ENCODE data around the gene SORT1. TPM values are rescaled to one million over a fixed set of nuclear protein-coding genes. Genes with fewer than 3 reads are reported as not detected.

Gene SORT1
- total and polyA plus RNA-seq, 2 of the 8 experiments (the other 6 are each of a cell fraction or from before 2014, with no cell fraction given), result 18.7 to 69.6 TPM

GRCh38 chr1:109427171-109427467, 29.4 kb upstream of the SORT1 start:
- Histone ChIP-seq H3K18ac (ENCODE audit: extremely low read depth, low read length) (no peak overlapping the region), H3K27me3 (replicated peaks in 1 of 4; ENCODE audit: control insufficient read depth in 3 of 4, extremely low read depth in 1 of 4, insufficient read depth in 3 of 4, low read length in 3 of 4) (no peaks in the 10 kb centered on the region), H2AK5ac (ENCODE audit: low read depth, low read length) (no peak overlapping the region), H3K14ac (ENCODE audit: insufficient read length) (no peak overlapping the region), H4K20me1 (replicated peaks in 1 of 2; ENCODE audit: control insufficient read depth in 1 of 2, insufficient read depth in 2 of 2, low read length in 2 of 2) (peaks cover 2 to 5% of the 10 kb centered on the region in 2 experiments), H2BK5ac (ENCODE audit: low read depth, low read length) (no peak overlapping the region), H3K4me1 (replicated peaks in 1 of 4; ENCODE audit: control insufficient read depth in 3 of 4, insufficient read depth in 4 of 4, low read length in 3 of 4) (no peaks in the 10 kb centered on the region; a peak in 1 of 7 replicates), H3K9me3 (ENCODE audit: insufficient read depth in 2 of 2, low read depth in 1 of 2, low read length in 1 of 2) (no peaks in the 10 kb centered on the region), H4K5ac (ENCODE audit: insufficient read length, low read depth, low read length) (peak overlapping the region; percentile 38), H3K56ac (replicated peaks; ENCODE audit: insufficient read length, low read depth, low read length) (peak overlapping the region; percentile 22), H3K27ac (ENCODE audit: low read depth, low read length) (no peak overlapping the region), H3K36me3 (ENCODE audit: control insufficient read depth in 2 of 4, insufficient read depth in 4 of 4, low read length in 3 of 4) (no peaks in the 10 kb centered on the region), H2BK12ac (ENCODE audit: low read depth, low read length) (no peak overlapping the region), H2BK15ac (ENCODE audit: low read length) (no peak overlapping the region), H3K4me2 (ENCODE audit: insufficient read depth in 1 of 2, low read depth in 2 of 2, low read length in 2 of 2) (peak overlapping the region; percentile 65 to 93), H3K4ac (replicated peaks; ENCODE audit: insufficient read length, low read depth, low read length) (no peak overlapping the region), H2AFZ (ENCODE audit: low read length) (no peak overlapping the region), H4K8ac (ENCODE audit: extremely low read depth, insufficient read depth, low read length) (no peak overlapping the region), H2BK20ac (ENCODE audit: low read length) (no peak overlapping the region), H3K4me3 (ENCODE audit: extremely low read depth in 1 of 4, insufficient read depth in 2 of 4, low read depth in 3 of 4, low read length in 4 of 4) (peak overlapping the region; percentile 80 to 99 (median 95)), H3K23ac (ENCODE audit: insufficient read length) (no peak overlapping the region), H3K9ac (replicated peaks in 1 of 4; ENCODE audit: extremely low read depth in 1 of 4, low read depth in 3 of 4, low read length in 3 of 4) (peak overlapping the region in 2 of 4 experiments; percentile 80 to 81; a peak in 3 of 7 replicates), H3K23me2 (ENCODE audit: low read depth, low read length) (no peaks in the 10 kb centered on the region; the same call in none of the 2 replicates), H4K91ac (replicated peaks; ENCODE audit: insufficient read length, low read length) (no peak overlapping the region), H3K79me1 (ENCODE audit: low read depth, low read length) (peaks cover 2% of the 10 kb centered on the region; the same call in 1 of the 2 replicates), H3K79me2 (ENCODE audit: control insufficient read depth in 1 of 2, insufficient read depth in 2 of 2, low read length in 2 of 2) (peaks cover 12 to 44% of the 10 kb centered on the region in 2 experiments), H2BK120ac (replicated peaks; ENCODE audit: low read depth, low read length) (no peak overlapping the region)
- no peak for DNase-seq (ENCODE audit: low read depth in 1 of 2, low spot score in 2 of 2)
- 15% methylated on average over 5 of the region's 7 CpGs; no CpG with 5 or more reads in 1 of the 2 experiments for WGBS, 2 experiments (ENCODE audit: extremely low coverage in 1 of 2, insufficient coverage in 1 of 2, insufficient read length in 1 of 2, insufficient replicate concordance in 2 of 2, low coverage in 1 of 2, low lambda C conversion rate in 2 of 2, missing lambda C conversion rate in 1 of 2)
- ChIA-PET POLR2A (ENCODE audit: partially characterized antibody) (interaction anchor here (0.6 to 2.5 kb wide), 9 partner anchors 19 to 103 kb away, joined by 3 to 12 read pairs (median 3); partner anchors contain the start of genes ATXN7L2 and SORT1), CTCF (ENCODE audit: partially characterized antibody) (interaction anchor here (1.1 to 4.8 kb wide), 6 partner anchors 9 to 106 kb away, joined by 3 to 34 read pairs (median 6); no protein-coding TSS in a partner anchor)
- no peak for FAIRE-seq
- TF ChIP-seq RNF2 (IDR thresholded peaks at IDR 0.05; ENCODE audit: borderline replicate concordance, low read depth, low read length, missing control alignments, poor library complexity, severe bottlenecking), result no peak
- no peak for TF ChIP-seq HDAC2 (IDR thresholded peaks at IDR 0.05; ENCODE audit: borderline replicate concordance in 1 of 2, low read depth in 2 of 2, low read length in 2 of 2)
- no peak for TF ChIP-seq POLR2A (IDR thresholded peaks at IDR 0.05; ENCODE audit: control extremely low read depth in 1 of 2, low read depth in 2 of 2, low read length in 2 of 2)
- TF ChIP-seq CEBPB (IDR thresholded peaks at IDR 0.05; ENCODE audit: low read depth, low read length), result no peak
- TF ChIP-seq KDM5A (IDR thresholded peaks at IDR 0.05; ENCODE audit: low read length), result no peak
- TF ChIP-seq KDM4A (IDR thresholded peaks at IDR 0.05; ENCODE audit: low read depth, low read length, severe bottlenecking), result no peak
- no peak for TF ChIP-seq CTBP2 (IDR thresholded peaks at IDR 0.05; ENCODE audit: borderline replicate concordance, insufficient read depth, insufficient read length, low read length)
- no peak for TF ChIP-seq CREB1 (IDR thresholded peaks at IDR 0.05)
- TF ChIP-seq E2F6 (IDR thresholded peaks at IDR 0.05), result no peak
- TF ChIP-seq CHD1 (IDR thresholded peaks at IDR 0.05; ENCODE audit: low read depth, low read length), result no peak
- TF ChIP-seq HDAC6 (IDR thresholded peaks at IDR 0.05; ENCODE audit: low read depth, low read length), result no peak
- no peak for TF ChIP-seq FOSL1 (IDR thresholded peaks at IDR 0.05; ENCODE audit: insufficient read depth, low read depth, low read length)
- TF ChIP-seq NRF1 (IDR thresholded peaks at IDR 0.05; ENCODE audit: low read depth, low read length), result no peak
- no peak for TF ChIP-seq BCL11A (IDR thresholded peaks at IDR 0.05; ENCODE audit: low read depth in 2 of 2, low read length in 2 of 2)
